DOHH2 (cell line): ENCODE data around the gene GAB1.

Experiments used
- H3F3A ChIP-seq: fragments of 200-600 bp; sonication (generic), shearing (Covaris generic); 2 replicates; pipeline ENCODE4 v1.6.0; 2016; ENCODE audit warnings: antibody characterized with exemption, mild to moderate bottlenecking; ENCODE audit not compliant: control insufficient read depth, insufficient read depth
- H3K27ac ChIP-seq: fragments of 200-600 bp; sonication (generic); 2 replicates; pipeline ENCODE4 v1.5.1; 2014; ENCODE audit warnings: low read depth, mild to moderate bottlenecking, low read length, moderate library complexity
- H3K27me3 ChIP-seq: fragments of 200-600 bp; sonication (generic); 2 replicates; pipeline ENCODE4 v1.6.1; 2014; ENCODE audit warnings: mild to moderate bottlenecking, low read length, mixed read lengths; ENCODE audit not compliant: control insufficient read depth
- H3K36me3 ChIP-seq: fragments of 200-600 bp; sonication (generic); 2 replicates; pipeline ENCODE4 v1.6.1; 2014; ENCODE audit warnings: mild to moderate bottlenecking, low read length, moderate library complexity, mixed read lengths; ENCODE audit not compliant: control insufficient read depth
- H3K4me1 ChIP-seq: fragments of 200-600 bp; sonication (generic); 2 replicates; pipeline ENCODE4 v1.6.1; 2014; ENCODE audit warnings: mild to moderate bottlenecking, low read length, mixed read lengths; ENCODE audit not compliant: control insufficient read depth
- H3K4me2 ChIP-seq: fragments of 200-600 bp; sonication (generic); 2 replicates; pipeline ENCODE4 v1.6.0; 2014; ENCODE audit warnings: mild to moderate bottlenecking, low read length, moderate library complexity
- H3K4me3 ChIP-seq: fragments of 200-600 bp; sonication (generic); 2 replicates; pipeline ENCODE4 v1.5.1; 2014; ENCODE audit warnings: mild to moderate bottlenecking, low read length, mixed read lengths
- H3K79me2 ChIP-seq: fragments of 200-600 bp; sonication (generic); 2 replicates; pipeline ENCODE4 v1.6.1; 2014; ENCODE audit warnings: mild to moderate bottlenecking, low read length, mixed read lengths; ENCODE audit not compliant: control insufficient read depth
- H3K9me2 ChIP-seq: fragments of 200-600 bp; sonication (generic); replicated peaks from 2 replicates; pipeline ENCODE4 v1.6.1; 2014; ENCODE audit warnings: mild to moderate bottlenecking, low read length, mixed read lengths; ENCODE audit not compliant: control insufficient read depth
- H3K9me3 ChIP-seq: fragments of 200-600 bp; sonication (generic); 2 replicates; pipeline ENCODE4 v1.6.1; 2014; ENCODE audit warnings: antibody characterized with exemption, low read length, mixed read lengths; ENCODE audit not compliant: control insufficient read depth, insufficient read depth
- H4K20me1 ChIP-seq: fragments of 200-600 bp; sonication (generic); 2 replicates; pipeline ENCODE4 v1.6.0; 2014; ENCODE audit warnings: low read depth, mild to moderate bottlenecking, antibody characterized with exemption, low read length, moderate library complexity; ENCODE audit not compliant: control insufficient read depth, insufficient read depth
- CTCF ChIP-seq: fragments of 200-600 bp; sonication (generic); IDR thresholded peaks from one replicate; pipeline ENCODE4 v1.5.1; 2014; ENCODE audit warnings: antibody characterized with exemption, mild to moderate bottlenecking, low read depth, low read length; ENCODE audit not compliant: poor library complexity, severe bottlenecking
- EZH2phosphoT487 ChIP-seq: fragments of 200-600 bp; sonication (generic); IDR thresholded peaks from 2 replicates; pipeline ENCODE4 v1.6.1; 2017; ENCODE audit warnings: borderline replicate concordance, mild to moderate bottlenecking, antibody characterized with exemption, low read length, moderate library complexity, mixed read lengths

The GAB1 gene

GRCh38 chr4:143455211-143455610 is 118.5 kb downstream of the GAB1 start:
- Histone ChIP-seq H3K27me3 (no peaks in the 10 kb centered on the region), H3K4me3 (no peak overlapping the region), H3K27ac (no peak overlapping the region), H4K20me1 (no peaks in the 10 kb centered on the region), H3K4me2 (no peak overlapping the region), H3K9me3 (no peaks in the 10 kb centered on the region), H3F3A (no peaks in the 10 kb centered on the region), H3K36me3 (peaks cover 16% of the 10 kb centered on the region), H3K79me2 (no peaks in the 10 kb centered on the region), H3K4me1 (no peaks in the 10 kb centered on the region), H3K9me2 (no peaks in the 10 kb centered on the region)
- TF ChIP-seq CTCF (no peak), EZH2phosphoT487 (no peak)

- H3K4me2 ChIP-seq: no peak overlapping the region
- peaks cover 36% of the 10 kb centered on the region for H3K36me3 ChIP-seq
These were observed 122.3 kb downstream of the GAB1 start for GRCh38 chr4:143458966-143459365.

GRCh38 chr4:143473334-143474126 is 136.9 kb downstream of the GAB1 start:
- H3K4me3 ChIP-seq: peak overlapping the region; percentile 27
- no peaks in the 10 kb centered on the region for H4K20me1 ChIP-seq
- H3K4me1 ChIP-seq: peaks cover 29% of the 10 kb centered on the region
- TF ChIP-seq EZH2phosphoT487 (no peak), CTCF (no peak)
- H3K9me2 ChIP-seq: no peaks in the 10 kb centered on the region
- peaks cover 36% of the 10 kb centered on the region for H3K36me3 ChIP-seq
- H3K27me3 ChIP-seq: no peaks in the 10 kb centered on the region
- H3K9me3 ChIP-seq: no peaks in the 10 kb centered on the region
- H3K4me2 ChIP-seq: peak overlapping the region; percentile 39
- no peaks in the 10 kb centered on the region for H3K79me2 ChIP-seq
- no peak overlapping the region for H3K27ac ChIP-seq
- H3F3A ChIP-seq: no peaks in the 10 kb centered on the region

More at GRCh38 chr4:143458966-143459365, 122.3 kb downstream of the GAB1 start:
- Histone ChIP-seq H3K27me3 (no peaks in the 10 kb centered on the region), H3K4me1 (no peaks in the 10 kb centered on the region), H3K4me3 (no peak overlapping the region), H4K20me1 (no peaks in the 10 kb centered on the region), H3K9me2 (no peaks in the 10 kb centered on the region), H3K79me2 (no peaks in the 10 kb centered on the region), H3K27ac (no peak overlapping the region), H3F3A (no peaks in the 10 kb centered on the region), H3K9me3 (no peaks in the 10 kb centered on the region)
- TF ChIP-seq CTCF: no peak
- TF ChIP-seq EZH2phosphoT487: no peak
